ENCODE results near the gene ADPRHL1. TPM values are rescaled to one million over a fixed set of nuclear protein-coding genes. Genes with fewer than 3 reads are reported as not detected.

ADPRHL1 gene
- polyA plus RNA-seq, 4 donors = 3.0 to 7.2 (median 4.6) TPM

DNA sequence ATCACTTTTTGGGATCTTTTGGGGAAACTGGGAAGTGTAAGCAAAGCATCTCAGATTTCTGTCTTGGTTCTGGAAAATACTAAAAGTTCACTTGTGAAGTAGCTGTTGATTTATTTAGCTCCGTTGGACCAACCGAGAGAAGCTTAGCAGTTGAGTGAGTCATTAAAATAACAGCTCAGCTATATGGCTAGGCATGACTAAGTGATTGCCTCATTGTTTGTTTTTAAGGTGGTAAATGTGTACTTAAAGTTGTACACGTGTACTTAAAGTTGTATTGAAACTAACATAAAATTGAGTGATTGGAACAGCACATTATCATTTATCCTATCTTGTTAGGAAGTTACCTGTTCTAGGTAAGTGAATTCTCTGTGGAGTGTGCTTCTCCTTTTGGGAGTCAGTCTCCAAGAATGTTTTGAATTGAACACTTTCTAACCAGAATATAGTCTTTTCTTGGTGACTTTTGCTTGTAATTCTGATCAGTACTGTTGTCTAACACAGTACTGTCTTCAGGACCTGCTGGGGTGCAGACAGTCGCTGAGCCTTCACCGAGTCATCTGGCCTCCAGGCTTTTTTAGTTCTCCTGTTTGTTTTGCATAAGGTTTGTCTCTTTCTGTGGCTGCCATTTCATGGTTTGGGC, 40.1 kb upstream of the ADPRHL1 start:
- H3K27ac ChIP-seq (ENCODE audit: low read depth in 1 of 3, low read length in 2 of 3) = peak overlapping the region in 2 of 3 donors; percentile 70 to 73
- DNase-seq = peak; percentile 85 to 89
- 17 to 30% (median 17%) methylated on average over 5 of the region's 5 CpGs for WGBS, 3 donors
- no peaks in the 10 kb centered on the region for H3K9me3 ChIP-seq (ENCODE audit: control insufficient read depth in 2 of 2, insufficient read depth in 1 of 2, low read depth in 1 of 2, low read length in 1 of 2)
- peak; percentile 41 for FAIRE-seq
- no peaks in the 10 kb centered on the region for H3K27me3 ChIP-seq (ENCODE audit: control insufficient read depth in 3 of 3, insufficient read depth in 3 of 3, low read length in 3 of 3)
- H3K36me3 ChIP-seq (ENCODE audit: control insufficient read depth in 3 of 3, insufficient read depth in 2 of 3, low read depth in 1 of 3, low read length in 3 of 3) = peaks cover 0 to 25% (median 10%) of the 10 kb centered on the region in 3 donors
- peaks cover 6 to 32% (median 19%) of the 10 kb centered on the region in 3 donors for H3K4me1 ChIP-seq (ENCODE audit: control insufficient read depth in 3 of 3, insufficient read depth in 2 of 3, low read depth in 1 of 3, low read length in 2 of 3)
- H3K4me3 ChIP-seq (ENCODE audit: low read depth in 1 of 3, low read length in 3 of 3) = peak overlapping the region in 2 of 3 donors; percentile 9 to 33

DNA sequence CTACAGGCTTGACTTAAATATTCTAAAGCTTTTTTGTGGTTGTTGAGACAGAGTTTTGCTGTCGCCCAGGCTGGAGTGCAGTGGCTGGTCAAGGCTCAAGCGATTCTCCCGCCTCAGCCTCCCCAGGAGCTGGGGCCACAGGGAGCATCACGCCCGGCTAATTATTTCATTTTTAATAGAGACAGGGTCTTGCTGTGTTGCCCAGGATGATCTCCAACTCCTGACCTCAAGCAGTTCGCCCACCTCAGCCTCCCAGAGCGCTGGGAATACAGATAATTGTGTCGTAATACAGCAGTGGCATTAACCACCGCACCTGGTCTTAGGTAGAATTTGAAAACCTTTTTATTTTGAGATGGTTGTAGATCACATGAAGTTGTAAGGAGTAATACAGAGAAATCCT, 38.7 kb upstream of the ADPRHL1 start:
- Histone ChIP-seq H3K4me1 (ENCODE audit: control insufficient read depth in 3 of 3, insufficient read depth in 2 of 3, low read depth in 1 of 3, low read length in 2 of 3) (peaks cover 6 to 32% (median 19%) of the 10 kb centered on the region in 3 donors), H3K27me3 (ENCODE audit: control insufficient read depth in 3 of 3, insufficient read depth in 3 of 3, low read length in 3 of 3) (no peaks in the 10 kb centered on the region), H3K9me3 (ENCODE audit: control insufficient read depth in 2 of 2, insufficient read depth in 1 of 2, low read depth in 1 of 2, low read length in 1 of 2) (no peaks in the 10 kb centered on the region), H3K36me3 (ENCODE audit: control insufficient read depth in 3 of 3, insufficient read depth in 2 of 3, low read depth in 1 of 3, low read length in 3 of 3) (peaks cover 0 to 19% (median 11%) of the 10 kb centered on the region in 3 donors), H3K4me3 (ENCODE audit: low read depth in 1 of 3, low read length in 3 of 3) (peak overlapping the region in 2 of 3 donors; percentile 63 to 75), H3K27ac (ENCODE audit: low read depth in 1 of 3, low read length in 2 of 3) (peak overlapping the region in 1 of 3 donors; percentile 82)
- DNase-seq = no peak
- no peak for FAIRE-seq
- WGBS, 3 donors = 77 to 87% (median 81%) methylated on average over 9 of the region's 9 CpGs

GRCh38 chr13:113491418-113491883, 38.2 kb upstream of the ADPRHL1 start:
- no peaks in the 10 kb centered on the region for H3K9me3 ChIP-seq (ENCODE audit: control insufficient read depth in 2 of 2, insufficient read depth in 1 of 2, low read depth in 1 of 2, low read length in 1 of 2)
- H3K36me3 ChIP-seq (ENCODE audit: control insufficient read depth in 3 of 3, insufficient read depth in 2 of 3, low read depth in 1 of 3, low read length in 3 of 3) = peaks cover 0 to 19% (median 7%) of the 10 kb centered on the region in 3 donors
- peak; percentile 19 to 65 for DNase-seq
- no peak for FAIRE-seq
- H3K27me3 ChIP-seq (ENCODE audit: control insufficient read depth in 3 of 3, insufficient read depth in 3 of 3, low read length in 3 of 3) = no peaks in the 10 kb centered on the region
- peak overlapping the region; percentile 82 to 85 (median 84) for H3K27ac ChIP-seq (ENCODE audit: low read depth in 1 of 3, low read length in 2 of 3)
- 6 to 17% (median 9%) methylated on average over 21 to 22 of the region's 22 CpGs for WGBS, 3 donors
- H3K4me1 ChIP-seq (ENCODE audit: control insufficient read depth in 3 of 3, insufficient read depth in 2 of 3, low read depth in 1 of 3, low read length in 2 of 3) = peaks cover 6 to 32% (median 19%) of the 10 kb centered on the region in 3 donors
- peak overlapping the region; percentile 63 to 75 (median 73) for H3K4me3 ChIP-seq (ENCODE audit: low read depth in 1 of 3, low read length in 3 of 3)

GRCh38 chr13:113490496-113491417, 37.5 kb upstream of the ADPRHL1 start, which contains the start of gene DCUN1D2:
Gene DCUN1D2 (minus strand): TSS chr13:113490711. CDS start chr13:113490669, 42 bp downstream.
- Histone ChIP-seq H3K27me3 (ENCODE audit: control insufficient read depth in 3 of 3, insufficient read depth in 3 of 3, low read length in 3 of 3) (no peaks in the 10 kb centered on the region), H3K9me3 (ENCODE audit: control insufficient read depth in 2 of 2, insufficient read depth in 1 of 2, low read depth in 1 of 2, low read length in 1 of 2) (no peaks in the 10 kb centered on the region), H3K36me3 (ENCODE audit: control insufficient read depth in 3 of 3, insufficient read depth in 2 of 3, low read depth in 1 of 3, low read length in 3 of 3) (peaks cover 0 to 17% (median 7%) of the 10 kb centered on the region in 3 donors), H3K4me3 (ENCODE audit: low read depth in 1 of 3, low read length in 3 of 3) (peak within 1 kb of the TSS; percentile 63 to 75 (median 73)), H3K27ac (ENCODE audit: low read depth in 1 of 3, low read length in 2 of 3) (peak within 1 kb of the TSS; percentile 82 to 85 (median 84)), H3K4me1 (ENCODE audit: control insufficient read depth in 3 of 3, insufficient read depth in 2 of 3, low read depth in 1 of 3, low read length in 2 of 3) (peaks cover 6 to 32% (median 19%) of the 10 kb centered on the region in 3 donors)
- peak; percentile 91 to 98 for DNase-seq
- FAIRE-seq = no peak
- WGBS, 3 donors = 0 to 1% (median 0%) methylated on average over 70 to 115 of the region's 115 CpGs

- Histone ChIP-seq H3K36me3 (ENCODE audit: control insufficient read depth in 3 of 3, insufficient read depth in 2 of 3, low read depth in 1 of 3, low read length in 3 of 3) (peaks cover 0 to 9% (median 2%) of the 10 kb centered on the region in 3 donors), H3K9me3 (ENCODE audit: control insufficient read depth in 2 of 2, insufficient read depth in 1 of 2, low read depth in 1 of 2, low read length in 1 of 2) (no peaks in the 10 kb centered on the region), H3K4me1 (ENCODE audit: control insufficient read depth in 3 of 3, insufficient read depth in 2 of 3, low read depth in 1 of 3, low read length in 2 of 3) (peaks cover 6 to 30% (median 19%) of the 10 kb centered on the region in 3 donors), H3K27ac (ENCODE audit: low read depth in 1 of 3, low read length in 2 of 3) (peak overlapping the region; percentile 40 to 85 (median 84)), H3K4me3 (ENCODE audit: low read depth in 1 of 3, low read length in 3 of 3) (peak overlapping the region; percentile 59 to 75 (median 73)), H3K27me3 (ENCODE audit: control insufficient read depth in 3 of 3, insufficient read depth in 3 of 3, low read length in 3 of 3) (no peaks in the 10 kb centered on the region)
- FAIRE-seq (no peak), DNase-seq (peak; percentile 16 to 54)
- whole genome bisulfite sequencing, 3 donors = 3 to 4% (median 3%) methylated on average over 49 to 54 of the region's 54 CpGs
Observed at GRCh38 chr13:113489549-113490495, 36.5 kb upstream of the ADPRHL1 start.

- DNase-seq = peak; percentile 8
- no peak for FAIRE-seq
- Histone ChIP-seq H3K27me3 (ENCODE audit: control insufficient read depth in 3 of 3, insufficient read depth in 3 of 3, low read length in 3 of 3) (no peaks in the 10 kb centered on the region), H3K9me3 (ENCODE audit: control insufficient read depth in 2 of 2, insufficient read depth in 1 of 2, low read depth in 1 of 2, low read length in 1 of 2) (no peaks in the 10 kb centered on the region), H3K4me3 (ENCODE audit: low read depth in 1 of 3, low read length in 3 of 3) (peak overlapping the region in 2 of 3 donors; percentile 59 to 75), H3K27ac (ENCODE audit: low read depth in 1 of 3, low read length in 2 of 3) (no peak overlapping the region), H3K4me1 (ENCODE audit: control insufficient read depth in 3 of 3, insufficient read depth in 2 of 3, low read depth in 1 of 3, low read length in 2 of 3) (peaks cover 6 to 30% (median 19%) of the 10 kb centered on the region in 3 donors), H3K36me3 (ENCODE audit: control insufficient read depth in 3 of 3, insufficient read depth in 2 of 3, low read depth in 1 of 3, low read length in 3 of 3) (peaks cover 0 to 4% (median 2%) of the 10 kb centered on the region in 3 donors)
- 28 to 46% (median 39%) methylated on average over 8 of the region's 8 CpGs for WGBS, 3 donors
Observed at GRCh38 chr13:113489171-113489548, 35.9 kb upstream of the ADPRHL1 start.

- no peak for FAIRE-seq
- 83 to 95% (median 94%) methylated on average over 3 of the region's 3 CpGs for WGBS, 3 donors
- Histone ChIP-seq H3K36me3 (ENCODE audit: control insufficient read depth in 3 of 3, insufficient read depth in 2 of 3, low read depth in 1 of 3, low read length in 3 of 3) (peaks cover 0 to 9% (median 6%) of the 10 kb centered on the region in 3 donors), H3K4me1 (ENCODE audit: control insufficient read depth in 3 of 3, insufficient read depth in 2 of 3, low read depth in 1 of 3, low read length in 2 of 3) (peaks cover 4 to 33% (median 15%) of the 10 kb centered on the region in 3 donors), H3K4me3 (ENCODE audit: low read depth in 1 of 3, low read length in 3 of 3) (no peak overlapping the region), H3K27ac (ENCODE audit: low read depth in 1 of 3, low read length in 2 of 3) (no peak overlapping the region), H3K27me3 (ENCODE audit: control insufficient read depth in 3 of 3, insufficient read depth in 3 of 3, low read length in 3 of 3) (no peaks in the 10 kb centered on the region), H3K9me3 (ENCODE audit: control insufficient read depth in 2 of 2, insufficient read depth in 1 of 2, low read depth in 1 of 2, low read length in 1 of 2) (no peaks in the 10 kb centered on the region)
- DNase-seq = no peak
Observed at GRCh38 chr13:113488283-113488682, 35.0 kb upstream of the ADPRHL1 start.

All from small intestine (tissue), 7 donors.